ENCODE data around the gene LINGO3. TPM values are rescaled to one million over a fixed set of nuclear protein-coding genes. Genes with fewer than 3 reads are reported as not detected.

The LINGO3 gene
- total RNA-seq, 6 donors from 2014 or later: 0.10 to 0.61 (median 0.17) TPM; not detected in 3

DNA sequence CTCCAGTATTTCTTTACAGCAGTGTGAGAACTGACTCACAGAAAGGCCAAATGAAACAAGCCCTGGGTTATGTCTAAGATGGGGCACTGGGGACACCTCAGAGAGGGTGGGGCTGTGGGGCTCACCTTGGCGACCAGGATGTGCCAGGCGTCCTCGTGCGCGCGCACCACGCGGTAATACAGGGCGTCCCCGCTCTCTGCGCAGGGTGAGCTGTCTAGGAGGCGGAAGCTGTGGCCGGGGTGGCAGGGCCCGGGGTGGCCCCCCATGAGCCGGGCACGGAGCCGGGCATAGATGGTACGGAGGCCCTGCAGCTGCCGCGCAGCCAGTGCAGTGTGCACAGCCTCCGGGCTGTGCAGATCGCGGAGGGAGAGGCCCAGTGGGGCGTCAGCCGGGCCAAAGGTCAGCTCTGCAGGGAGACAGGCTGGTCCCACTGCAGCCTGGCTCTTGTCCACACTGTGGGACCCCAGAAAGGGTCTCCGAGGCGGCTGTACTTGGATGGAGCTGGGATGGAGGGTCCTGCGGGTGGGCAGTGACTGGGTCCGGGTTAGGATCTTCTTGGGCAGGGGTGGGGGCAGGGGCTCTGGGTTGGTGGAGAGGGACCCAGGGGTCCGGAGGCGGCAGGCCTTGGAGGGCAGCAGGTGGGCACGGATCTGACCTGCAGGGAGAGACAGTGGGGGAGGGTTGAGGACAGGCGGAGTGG is 29.3 kb downstream of the LINGO3 start:
- Histone ChIP-seq H3K9me3 (no peaks in the 10 kb centered on the region), H3K27ac (no peak overlapping the region), H3K4me3 (no peak overlapping the region), H3K27me3 (no peaks in the 10 kb centered on the region), H3K36me3 (peaks cover 0 to 15% (median 8%) of the 10 kb centered on the region in 4 donors), H3K4me1 (peaks cover 29 to 51% (median 38%) of the 10 kb centered on the region in 4 donors)
- ATAC-seq (ENCODE audit: low FRiP score in 2 of 2) (no peak), DNase-seq (peak in 1 of 2 donors; percentile 80)
- no peak for TF ChIP-seq EP300 (IDR thresholded peaks at IDR 0.05)
- no peak for TF ChIP-seq POLR2AphosphoS5 (IDR thresholded peaks at IDR 0.05)
- TF ChIP-seq, protein P1, sequence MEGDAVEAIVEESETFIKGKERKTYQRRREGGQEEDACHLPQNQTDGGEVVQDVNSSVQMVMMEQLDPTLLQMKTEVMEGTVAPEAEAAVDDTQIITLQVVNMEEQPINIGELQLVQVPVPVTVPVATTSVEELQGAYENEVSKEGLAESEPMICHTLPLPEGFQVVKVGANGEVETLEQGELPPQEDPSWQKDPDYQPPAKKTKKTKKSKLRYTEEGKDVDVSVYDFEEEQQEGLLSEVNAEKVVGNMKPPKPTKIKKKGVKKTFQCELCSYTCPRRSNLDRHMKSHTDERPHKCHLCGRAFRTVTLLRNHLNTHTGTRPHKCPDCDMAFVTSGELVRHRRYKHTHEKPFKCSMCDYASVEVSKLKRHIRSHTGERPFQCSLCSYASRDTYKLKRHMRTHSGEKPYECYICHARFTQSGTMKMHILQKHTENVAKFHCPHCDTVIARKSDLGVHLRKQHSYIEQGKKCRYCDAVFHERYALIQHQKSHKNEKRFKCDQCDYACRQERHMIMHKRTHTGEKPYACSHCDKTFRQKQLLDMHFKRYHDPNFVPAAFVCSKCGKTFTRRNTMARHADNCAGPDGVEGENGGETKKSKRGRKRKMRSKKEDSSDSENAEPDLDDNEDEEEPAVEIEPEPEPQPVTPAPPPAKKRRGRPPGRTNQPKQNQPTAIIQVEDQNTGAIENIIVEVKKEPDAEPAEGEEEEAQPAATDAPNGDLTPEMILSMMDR (IDR thresholded peaks at IDR 0.05): no peak
- TF ChIP-seq POLR2A (IDR thresholded peaks at IDR 0.05): no peak
- WGBS, 2 donors: 87 to 94% methylated on average over 17 to 33 of the region's 33 CpGs

DNA sequence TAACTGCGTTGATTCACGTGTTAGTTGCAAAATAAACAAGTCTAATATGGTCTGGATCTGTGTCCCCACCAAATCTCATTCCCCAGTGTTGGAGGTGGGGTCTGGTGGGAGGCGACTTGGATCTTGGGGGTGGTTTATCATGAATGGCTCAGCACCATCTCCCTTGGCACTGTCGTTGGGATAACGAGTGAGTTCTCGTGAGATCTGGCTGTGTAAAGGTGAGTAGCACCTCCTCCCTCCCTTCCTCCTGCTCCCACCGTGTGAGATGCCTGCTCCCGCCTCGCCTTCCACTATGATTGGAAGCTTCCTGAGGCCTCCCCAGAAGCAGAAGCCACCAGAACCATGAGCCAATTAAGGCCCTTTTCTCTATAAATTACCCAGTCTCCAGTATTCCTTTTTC is 30.8 kb downstream of the LINGO3 start:
- Histone ChIP-seq H3K27me3 (no peaks in the 10 kb centered on the region), H3K27ac (no peak overlapping the region), H3K4me3 (no peak overlapping the region), H3K4me1 (peaks cover 41 to 55% (median 44%) of the 10 kb centered on the region in 4 donors), H3K36me3 (peaks cover 9 to 29% (median 19%) of the 10 kb centered on the region in 4 donors), H3K9me3 (no peaks in the 10 kb centered on the region)
- no peak for DNase-seq
- 75 to 76% methylated on average over 9 of the region's 9 CpGs for WGBS, 2 donors
- no peak for ATAC-seq (ENCODE audit: low FRiP score in 2 of 2)
- no peak for TF ChIP-seq POLR2AphosphoS5 (IDR thresholded peaks at IDR 0.05)
- TF ChIP-seq POLR2A (IDR thresholded peaks at IDR 0.05): no peak
- TF ChIP-seq EP300 (IDR thresholded peaks at IDR 0.05): no peak
- TF ChIP-seq, protein P1 (IDR thresholded peaks at IDR 0.05): no peak

DNA sequence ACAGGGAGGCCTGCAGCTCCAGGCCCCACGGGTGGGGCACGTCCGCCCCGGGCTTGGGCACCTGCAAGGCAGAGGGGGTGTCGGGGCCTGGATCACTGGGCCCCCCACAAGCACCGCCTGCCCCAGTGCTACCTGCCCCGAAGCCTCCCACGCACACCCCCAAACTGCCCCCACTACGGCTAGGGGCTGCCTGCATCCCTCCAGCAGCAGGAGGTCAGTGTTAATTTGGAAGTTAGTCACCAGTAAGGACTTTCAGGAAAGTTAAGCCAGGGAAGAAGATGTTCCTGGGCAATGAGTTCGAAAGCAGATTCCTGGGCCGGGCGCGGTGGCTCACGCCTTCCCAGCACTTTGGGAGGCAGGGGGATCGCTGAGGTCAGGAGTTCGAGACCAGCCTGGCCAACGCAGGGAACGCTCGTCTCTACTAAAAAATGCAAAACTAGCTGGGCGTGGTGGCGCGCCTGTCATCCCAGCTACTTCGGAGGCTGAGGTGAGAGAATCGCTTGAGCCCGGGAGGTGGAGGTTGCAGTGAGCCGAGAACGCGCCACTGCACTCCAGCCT is 31.4 kb downstream of the LINGO3 start:
- Histone ChIP-seq H3K4me1 (peaks cover 41 to 55% (median 46%) of the 10 kb centered on the region in 4 donors), H3K9me3 (no peaks in the 10 kb centered on the region), H3K27me3 (no peaks in the 10 kb centered on the region), H3K4me3 (no peak overlapping the region), H3K27ac (no peak overlapping the region), H3K36me3 (peaks cover 9 to 35% (median 25%) of the 10 kb centered on the region in 4 donors)
- TF ChIP-seq POLR2A (IDR thresholded peaks at IDR 0.05): no peak
- TF ChIP-seq EP300 (IDR thresholded peaks at IDR 0.05): no peak
- TF ChIP-seq, protein P1 (IDR thresholded peaks at IDR 0.05): no peak
- no peak for TF ChIP-seq POLR2AphosphoS5 (IDR thresholded peaks at IDR 0.05)
- 93 to 96% methylated on average over 23 to 24 of the region's 28 CpGs for WGBS, 2 donors
- no peak for DNase-seq
- no peak for ATAC-seq (ENCODE audit: low FRiP score in 2 of 2)

DNA sequence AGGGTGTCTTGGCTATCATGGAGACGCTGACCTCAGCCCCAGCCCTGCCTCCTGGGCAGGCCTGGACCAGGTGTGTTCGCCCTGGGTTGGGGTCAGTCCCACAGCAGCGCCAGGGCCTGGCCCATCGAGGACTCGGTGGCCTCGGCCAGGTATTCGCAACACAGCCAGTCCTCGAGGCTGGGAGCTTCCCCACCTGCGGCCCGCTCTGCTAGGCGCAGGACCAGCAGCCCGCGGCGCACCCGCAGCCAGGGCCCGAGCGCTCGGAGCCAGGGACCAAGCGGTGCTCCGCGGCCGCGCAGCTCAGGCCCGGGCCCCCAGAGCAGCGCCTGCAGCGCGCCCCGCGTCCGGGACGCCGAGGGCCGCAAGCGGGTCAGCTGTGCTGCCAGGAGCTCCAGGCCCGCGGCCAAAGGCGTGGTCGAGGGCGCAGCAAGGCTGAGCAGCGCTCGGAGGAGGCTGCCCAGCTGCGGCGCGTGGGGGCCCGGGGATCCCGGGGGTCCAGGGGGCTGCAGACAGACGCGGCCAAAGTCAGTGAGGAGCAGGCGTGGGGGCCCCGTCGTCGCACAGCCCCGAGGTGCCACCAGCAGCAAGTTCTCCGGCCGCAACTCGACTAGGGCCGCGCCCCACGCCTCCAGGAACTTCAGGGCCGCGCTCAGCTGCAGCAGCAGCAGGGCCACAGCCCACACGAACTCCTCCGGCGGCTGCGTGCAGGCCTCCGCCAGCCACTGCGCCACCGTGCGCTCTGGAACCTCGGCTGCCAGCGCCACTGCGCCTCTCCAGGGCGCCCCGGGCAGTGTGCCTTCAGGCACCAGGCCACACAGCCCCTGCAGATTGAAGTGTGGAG is 32.1 kb downstream of the LINGO3 start:
- ATAC-seq (ENCODE audit: low FRiP score in 2 of 2) (peak in 1 of 2 donors; percentile 42), DNase-seq (peak in 1 of 2 donors; percentile 87)
- Histone ChIP-seq H3K4me1 (peaks cover 45 to 59% (median 51%) of the 10 kb centered on the region in 4 donors), H3K36me3 (peaks cover 9 to 36% (median 27%) of the 10 kb centered on the region in 4 donors), H3K4me3 (peak overlapping the region in 1 of 4 donors; percentile 4), H3K9me3 (no peaks in the 10 kb centered on the region), H3K27me3 (no peaks in the 10 kb centered on the region), H3K27ac (peak overlapping the region; percentile 18 to 44 (median 28))
- WGBS, 2 donors: 81% methylated on average over 51 of the region's 74 CpGs; no CpG with 5 or more reads in 1 of the 2 donors
- TF ChIP-seq, protein P1 (IDR thresholded peaks at IDR 0.05): no peak
- no peak for TF ChIP-seq POLR2AphosphoS5 (IDR thresholded peaks at IDR 0.05)
- no peak for TF ChIP-seq POLR2A (IDR thresholded peaks at IDR 0.05)
- no peak for TF ChIP-seq EP300 (IDR thresholded peaks at IDR 0.05)
